Muscle layer of duodenum (tissue), 2 donors: Measurements from ENCODE around the gene CFAP43.
A peak's percentile ranks its signal among the peaks of the same experiment; 100 is the strongest.

Source experiments
- H3K27ac ChIP-seq: one replicate; pipeline ENCODE4 v1.7.0; 2013; ENCODE audit warnings: mild to moderate bottlenecking, low read length
- H3K27me3 ChIP-seq: one replicate; pipeline ENCODE4 v1.7.0; 2013; ENCODE audit warnings: low read depth, mild to moderate bottlenecking, control low read depth, low read length
- H3K36me3 ChIP-seq, 2 donors: one replicate each; pipeline ENCODE4 v1.7.0; 2013; ENCODE audit warnings: low read length in 2 of 2, control low read depth in 1 of 2, mild to moderate bottlenecking in 1 of 2; ENCODE audit not compliant: insufficient read depth in 2 of 2, control insufficient read depth in 1 of 2
- H3K4me1 ChIP-seq, 2 donors: one replicate each; pipeline ENCODE4 v1.7.0; 2013; ENCODE audit warnings: low read length in 2 of 2, mild to moderate bottlenecking in 2 of 2, control low read depth in 1 of 2, moderate library complexity in 1 of 2; ENCODE audit not compliant: insufficient read depth in 2 of 2, control insufficient read depth in 1 of 2
- H3K4me3 ChIP-seq, 2 donors: one replicate each; pipeline ENCODE4 v1.7.0; 2013; ENCODE audit warnings: low read length in 2 of 2, low read depth in 1 of 2, mild to moderate bottlenecking in 1 of 2
- H3K9me3 ChIP-seq, 2 donors: one replicate each; pipeline ENCODE4 v1.7.0; 2013; ENCODE audit warnings: low read length in 2 of 2, control low read depth in 1 of 2, mild to moderate bottlenecking in 1 of 2; ENCODE audit not compliant: control insufficient read depth in 1 of 2
- donor health status: healthy.

Gene CFAP43, protein sequence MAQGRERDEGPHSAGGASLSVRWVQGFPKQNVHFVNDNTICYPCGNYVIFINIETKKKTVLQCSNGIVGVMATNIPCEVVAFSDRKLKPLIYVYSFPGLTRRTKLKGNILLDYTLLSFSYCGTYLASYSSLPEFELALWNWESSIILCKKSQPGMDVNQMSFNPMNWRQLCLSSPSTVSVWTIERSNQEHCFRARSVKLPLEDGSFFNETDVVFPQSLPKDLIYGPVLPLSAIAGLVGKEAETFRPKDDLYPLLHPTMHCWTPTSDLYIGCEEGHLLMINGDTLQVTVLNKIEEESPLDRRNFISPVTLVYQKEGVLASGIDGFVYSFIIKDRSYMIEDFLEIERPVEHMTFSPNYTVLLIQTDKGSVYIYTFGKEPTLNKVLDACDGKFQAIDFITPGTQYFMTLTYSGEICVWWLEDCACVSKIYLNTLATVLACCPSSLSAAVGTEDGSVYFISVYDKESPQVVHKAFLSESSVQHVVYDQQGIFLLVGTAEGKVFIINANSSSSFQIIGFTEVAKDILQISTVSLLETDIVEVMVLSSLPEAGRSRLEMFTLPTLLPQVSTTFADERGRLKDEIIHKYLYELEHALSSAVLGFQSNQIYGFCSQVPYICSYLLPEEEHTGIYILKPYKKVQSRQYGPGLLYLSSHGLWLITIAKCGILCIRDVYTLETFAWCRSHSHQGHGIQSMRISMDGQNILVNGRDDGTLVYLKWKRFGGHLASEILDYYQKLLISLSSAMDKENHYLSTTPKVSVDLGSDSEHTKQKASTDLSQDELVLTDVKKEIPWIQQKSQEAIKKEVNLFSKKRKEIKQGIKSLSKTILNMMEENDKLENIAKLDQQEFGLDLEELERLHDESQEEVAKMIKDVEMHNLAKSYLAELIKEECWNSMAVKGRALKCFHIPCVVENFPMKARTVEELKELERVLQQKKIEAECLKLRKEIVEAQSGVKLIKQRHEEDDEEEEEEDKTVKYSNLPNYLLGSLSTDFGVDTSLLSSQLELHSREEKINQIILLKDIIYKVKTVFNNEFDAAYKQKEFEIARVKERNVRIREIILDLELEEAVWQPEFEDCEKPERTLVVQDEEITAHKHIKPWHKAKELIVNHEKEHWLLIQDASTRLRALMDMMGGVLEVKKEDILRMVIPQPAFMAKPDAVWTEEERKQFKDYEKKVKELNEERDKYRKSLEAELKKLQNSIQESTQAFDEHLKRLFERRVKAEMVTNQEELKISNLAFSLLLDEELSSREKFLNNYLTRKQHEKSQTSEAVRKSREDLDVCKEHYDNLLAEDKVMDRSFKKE (N-terminal part only)

DNA sequence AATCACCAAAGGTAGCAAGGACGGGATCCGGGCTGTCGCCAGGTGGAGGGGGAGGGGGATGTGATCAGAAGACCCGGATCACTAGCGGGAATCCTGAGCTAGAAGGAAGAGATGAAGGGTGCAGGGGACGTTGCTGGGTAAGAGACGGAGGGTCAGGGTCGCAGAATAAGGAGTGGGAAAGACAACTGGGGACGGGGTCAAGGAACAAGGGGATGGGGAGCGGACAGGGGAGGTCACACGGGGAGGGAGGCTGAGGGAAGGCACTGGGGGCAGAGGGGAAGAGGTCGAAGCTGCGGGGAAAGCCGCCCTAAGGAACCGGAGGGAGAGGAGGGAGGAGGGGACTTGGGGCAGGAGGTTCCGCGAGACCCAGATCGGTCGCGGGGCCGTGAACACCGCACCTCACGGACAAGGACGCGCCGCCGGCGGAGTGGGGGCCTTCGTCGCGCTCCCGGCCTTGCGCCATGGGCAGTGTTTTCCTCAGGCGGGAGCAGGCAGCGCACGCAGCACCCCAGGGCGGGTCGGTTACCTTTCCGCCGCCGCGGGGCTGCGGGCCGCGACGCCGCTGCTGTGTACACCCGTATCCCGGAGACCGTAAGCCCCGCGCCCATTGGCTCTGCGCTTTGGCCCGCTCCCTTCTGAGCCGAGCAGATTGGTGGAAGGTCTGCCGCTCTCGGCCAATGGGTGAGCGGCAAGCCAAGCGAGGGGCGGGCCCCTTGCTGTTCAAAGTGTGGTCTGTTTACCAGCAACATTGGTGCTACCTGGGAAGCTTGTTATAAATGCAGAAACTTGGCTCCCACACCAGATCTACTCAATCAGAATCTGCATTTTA lies at the start of gene CFAP43:
TSS of gene CFAP43 (minus strand) at position 581 of the 829 bp plus-strand sequence. CDS start at position 463, 118 bp downstream.
- Histone ChIP-seq H3K9me3 (no peaks in the 10 kb centered on the region), H3K4me1 (peaks cover 0 to 6% of the 10 kb centered on the region in 2 donors), H3K27ac (no peak within 1 kb of the TSS), H3K4me3 (peak within 1 kb of the TSS; percentile 82 to 90), H3K27me3 (no peaks in the 10 kb centered on the region), H3K36me3 (no peaks in the 10 kb centered on the region)

DNA sequence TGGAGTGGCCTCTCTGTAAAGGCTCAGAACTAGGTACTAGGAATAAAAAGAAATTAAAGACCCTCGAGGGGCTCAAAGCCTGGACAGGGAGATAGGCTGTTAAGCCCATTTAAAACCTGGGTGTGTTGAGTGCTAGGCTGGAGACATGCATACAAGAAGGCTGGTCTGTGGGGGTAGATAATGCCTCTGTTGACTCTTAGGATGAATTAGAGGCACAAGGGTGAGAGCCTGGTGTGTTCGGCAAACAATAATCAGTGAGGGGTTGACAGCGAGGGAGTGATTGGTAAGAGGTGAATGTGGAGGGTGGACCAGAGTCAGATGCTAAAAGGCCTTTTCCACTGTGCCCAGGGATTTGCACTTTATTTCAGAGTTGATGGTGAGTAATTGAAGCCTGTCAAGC lies 49.5 kb upstream of the CFAP43 start:
- no peak overlapping the region for H3K27ac ChIP-seq
- no peaks in the 10 kb centered on the region for H3K36me3 ChIP-seq
- no peaks in the 10 kb centered on the region for H3K27me3 ChIP-seq
- no peaks in the 10 kb centered on the region for H3K4me1 ChIP-seq
- H3K4me3 ChIP-seq = no peak overlapping the region
- no peaks in the 10 kb centered on the region for H3K9me3 ChIP-seq

DNA sequence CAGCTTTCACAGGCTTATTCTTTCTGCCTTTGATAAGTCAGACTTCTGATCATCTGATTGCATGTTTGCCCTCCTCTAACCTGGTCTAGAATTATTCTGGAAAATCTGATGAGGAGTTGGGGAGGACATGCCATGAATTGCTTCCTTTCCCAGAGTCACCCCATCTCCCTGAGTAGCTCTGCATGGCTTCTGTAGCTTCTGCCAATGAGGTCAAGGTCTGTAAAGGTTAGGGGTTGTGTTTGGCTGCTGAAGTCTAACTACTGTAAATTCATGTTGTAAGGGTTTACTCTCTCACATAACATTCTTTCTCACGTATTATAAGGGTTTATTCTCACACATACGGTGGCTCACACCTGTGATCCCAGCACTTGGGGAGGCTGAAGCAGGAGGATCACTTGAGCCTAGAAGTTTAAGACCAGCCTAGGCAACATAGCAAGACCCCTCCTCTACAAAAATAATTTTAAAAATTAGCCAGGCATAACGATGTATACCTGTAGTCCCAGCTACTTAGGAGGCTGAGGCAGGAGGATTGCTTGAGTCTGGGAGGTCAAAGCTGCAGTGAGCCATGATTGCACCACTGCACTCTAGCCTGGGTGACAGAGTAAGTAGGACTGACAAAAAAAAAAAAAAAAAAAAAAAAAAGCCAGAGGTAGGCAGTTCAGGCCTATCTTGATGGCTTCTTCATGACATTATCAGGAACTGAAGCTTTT lies 47.5 kb upstream of the CFAP43 start:
- Histone ChIP-seq H3K4me3 (no peak overlapping the region), H3K9me3 (no peaks in the 10 kb centered on the region), H3K27ac (no peak overlapping the region), H3K4me1 (peaks cover 0 to 6% of the 10 kb centered on the region in 2 donors), H3K36me3 (no peaks in the 10 kb centered on the region), H3K27me3 (no peaks in the 10 kb centered on the region)

DNA sequence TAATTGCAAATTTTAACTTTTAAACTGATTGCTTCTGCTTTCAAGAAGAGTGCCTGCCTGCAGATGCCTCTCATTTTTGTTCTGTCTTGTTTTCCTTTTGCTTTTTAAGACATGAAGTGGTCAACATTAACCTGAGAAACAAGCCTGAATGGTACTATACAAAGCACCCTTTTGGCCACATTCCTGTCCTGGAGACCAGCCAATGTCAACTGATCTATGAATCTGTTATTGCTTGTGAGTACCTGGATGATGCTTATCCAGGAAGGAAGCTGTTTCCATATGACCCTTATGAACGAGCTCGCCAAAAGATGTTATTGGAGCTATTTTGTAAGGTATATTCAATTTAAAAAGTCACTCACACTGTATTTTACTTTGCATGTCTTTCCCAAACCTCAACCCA lies 45.6 kb upstream of the CFAP43 start:
- Histone ChIP-seq H3K9me3 (no peaks in the 10 kb centered on the region), H3K4me3 (no peak overlapping the region), H3K4me1 (peaks cover 0 to 9% of the 10 kb centered on the region in 2 donors), H3K27me3 (no peaks in the 10 kb centered on the region), H3K27ac (no peak overlapping the region), H3K36me3 (no peaks in the 10 kb centered on the region)

DNA sequence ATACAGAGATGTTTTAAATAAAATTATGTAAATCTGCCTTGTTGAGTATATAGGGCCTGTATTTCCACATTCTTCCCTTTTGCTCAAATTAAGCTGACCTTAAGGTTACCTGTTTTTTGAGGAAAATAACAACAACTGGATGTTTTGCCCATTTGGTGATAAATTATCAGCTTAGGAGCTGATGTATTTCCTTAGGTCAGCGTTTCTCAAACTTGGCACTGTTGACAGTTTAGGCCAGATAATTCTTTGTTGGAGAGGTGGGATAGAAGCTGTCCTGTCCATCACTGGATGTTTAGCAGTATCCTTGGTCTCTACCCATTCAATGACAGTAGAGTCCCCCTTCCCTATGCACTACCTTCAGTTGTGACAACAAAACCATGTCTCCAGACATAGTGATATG lies 44.0 kb upstream of the CFAP43 start:
- H3K27ac ChIP-seq = no peak overlapping the region
- H3K27me3 ChIP-seq = no peaks in the 10 kb centered on the region
- no peaks in the 10 kb centered on the region for H3K9me3 ChIP-seq
- peaks cover 0 to 9% of the 10 kb centered on the region in 2 donors for H3K4me1 ChIP-seq
- no peaks in the 10 kb centered on the region for H3K36me3 ChIP-seq
- H3K4me3 ChIP-seq = no peak overlapping the region

DNA sequence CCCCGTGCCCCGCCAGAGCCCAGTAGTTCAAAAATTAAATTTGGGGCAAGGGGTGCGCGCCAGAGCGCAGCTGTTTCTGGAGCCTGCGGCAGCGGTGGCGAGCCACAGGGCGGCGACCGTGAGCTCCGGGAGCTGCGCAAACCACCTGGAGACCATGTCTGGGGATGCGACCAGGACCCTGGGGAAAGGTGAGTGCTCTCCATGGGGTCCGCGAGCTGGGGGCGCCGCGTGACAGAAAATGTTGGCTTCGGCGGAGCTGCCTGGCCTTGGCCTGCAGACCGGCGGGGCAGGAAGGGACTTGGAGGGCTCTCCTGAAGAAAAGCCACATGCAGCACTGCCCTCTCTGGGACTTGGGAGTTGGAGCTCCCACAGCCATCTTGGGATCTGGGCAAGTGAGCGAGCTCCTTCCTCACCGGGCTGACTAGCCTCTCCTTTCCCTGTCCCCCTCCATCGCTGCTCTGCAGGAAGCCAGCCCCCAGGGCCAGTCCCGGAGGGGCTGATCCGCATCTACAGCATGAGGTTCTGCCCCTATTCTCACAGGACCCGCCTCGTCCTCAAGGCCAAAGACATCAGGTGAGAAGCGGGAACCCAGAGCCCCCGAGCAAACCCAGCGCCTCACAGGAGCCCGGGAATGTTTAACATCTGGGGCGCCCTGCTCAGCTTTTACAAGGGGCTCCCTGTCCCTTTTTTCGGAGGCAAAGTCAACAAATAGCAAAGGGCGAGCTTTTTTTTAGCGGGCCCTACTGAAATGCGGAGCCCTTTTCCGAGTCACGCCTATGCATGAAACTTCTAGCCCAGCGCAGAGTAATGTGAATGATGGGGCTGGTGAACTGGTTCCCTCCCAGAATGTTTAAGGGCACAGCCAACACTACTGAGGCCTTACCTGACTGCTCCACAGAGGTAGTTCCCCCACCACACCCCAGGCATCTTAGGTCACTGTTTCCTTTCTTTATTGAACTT lies 42.9 kb upstream of the CFAP43 start:
- Histone ChIP-seq H3K9me3 (no peaks in the 10 kb centered on the region), H3K4me1 (peaks cover 0 to 9% of the 10 kb centered on the region in 2 donors), H3K27me3 (no peaks in the 10 kb centered on the region), H3K27ac (no peak overlapping the region), H3K36me3 (no peaks in the 10 kb centered on the region), H3K4me3 (peak overlapping the region; percentile 44 to 58)

DNA sequence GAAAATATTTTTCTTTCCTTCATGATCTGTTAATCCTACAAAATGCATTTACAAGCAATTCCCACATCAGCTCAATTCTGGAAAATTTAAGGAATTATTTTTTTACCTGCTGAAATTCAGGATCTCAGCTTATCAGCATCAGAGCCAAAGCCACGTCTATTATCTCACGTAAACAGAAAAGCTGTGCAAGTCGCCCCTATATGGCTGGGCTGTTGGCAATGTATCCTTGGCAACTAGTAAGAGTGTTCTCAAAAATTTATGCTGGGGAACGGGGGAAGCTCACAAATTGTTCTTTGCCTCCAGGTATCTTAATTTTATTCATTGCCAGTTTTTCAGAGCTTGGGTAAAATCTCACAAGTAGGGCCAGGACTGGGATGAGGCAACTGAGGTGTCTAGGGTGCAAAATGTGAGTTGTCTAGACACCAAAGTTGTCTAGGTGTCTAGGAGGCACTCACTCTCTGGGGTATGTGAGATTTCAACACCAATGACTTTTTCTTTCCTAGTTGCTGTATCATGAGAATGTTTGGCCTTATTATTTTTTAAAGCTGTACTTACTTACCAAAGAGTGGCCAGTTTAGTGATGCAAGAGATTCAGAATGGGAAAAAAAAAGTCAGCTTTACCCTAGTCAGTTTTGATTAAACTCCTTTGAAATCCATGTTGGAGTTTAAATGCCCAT lies 41.9 kb upstream of the CFAP43 start:
- peak overlapping the region in 1 of 2 donors; percentile 58 for H3K4me3 ChIP-seq

DNA sequence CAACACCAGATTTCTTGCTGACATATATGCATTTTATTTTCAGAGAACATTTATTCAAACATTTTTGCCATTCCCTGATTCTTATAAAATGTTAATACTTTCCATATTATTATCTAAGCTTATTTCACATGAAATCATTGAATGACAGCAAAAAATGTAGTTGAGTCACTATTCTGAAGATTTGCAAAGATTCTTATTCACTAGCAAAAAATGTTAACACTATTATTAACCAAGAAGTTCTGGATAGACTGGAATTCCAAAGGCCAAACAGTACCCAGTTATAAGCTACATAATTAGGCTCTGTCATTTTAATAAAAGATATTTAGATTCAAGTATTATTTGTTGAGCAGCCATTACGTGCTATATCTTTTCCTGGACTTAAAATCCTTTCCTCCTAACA lies 41.1 kb upstream of the CFAP43 start:
- H3K4me1 ChIP-seq = peaks cover 4 to 17% of the 10 kb centered on the region in 2 donors
- no peaks in the 10 kb centered on the region for H3K9me3 ChIP-seq
- H3K27me3 ChIP-seq = no peaks in the 10 kb centered on the region
- no peak overlapping the region for H3K27ac ChIP-seq
- H3K36me3 ChIP-seq = peaks cover 0 to under 1% of the 10 kb centered on the region in 2 donors
- H3K4me3 ChIP-seq = no peak overlapping the region

More for the DNA sequence above, 41.9 kb upstream of the CFAP43 start:
- Histone ChIP-seq H3K36me3 (no peaks in the 10 kb centered on the region), H3K27me3 (no peaks in the 10 kb centered on the region), H3K9me3 (no peaks in the 10 kb centered on the region), H3K4me1 (peaks cover 3 to 13% of the 10 kb centered on the region in 2 donors), H3K27ac (no peak overlapping the region)
